ENCODE data around the gene SAMD14.

Gene SAMD14

GRCh38 chr17:50147841-50148225, 17.9 kb upstream of the SAMD14 start:
- no peak for DNase-seq

- DNase-seq: no peak
Measured at GRCh38 chr17:50146927-50147665, 17.1 kb upstream of the SAMD14 start.

GRCh38 chr17:50146230-50146926, 16.4 kb upstream of the SAMD14 start:
- no peak for DNase-seq

DNA sequence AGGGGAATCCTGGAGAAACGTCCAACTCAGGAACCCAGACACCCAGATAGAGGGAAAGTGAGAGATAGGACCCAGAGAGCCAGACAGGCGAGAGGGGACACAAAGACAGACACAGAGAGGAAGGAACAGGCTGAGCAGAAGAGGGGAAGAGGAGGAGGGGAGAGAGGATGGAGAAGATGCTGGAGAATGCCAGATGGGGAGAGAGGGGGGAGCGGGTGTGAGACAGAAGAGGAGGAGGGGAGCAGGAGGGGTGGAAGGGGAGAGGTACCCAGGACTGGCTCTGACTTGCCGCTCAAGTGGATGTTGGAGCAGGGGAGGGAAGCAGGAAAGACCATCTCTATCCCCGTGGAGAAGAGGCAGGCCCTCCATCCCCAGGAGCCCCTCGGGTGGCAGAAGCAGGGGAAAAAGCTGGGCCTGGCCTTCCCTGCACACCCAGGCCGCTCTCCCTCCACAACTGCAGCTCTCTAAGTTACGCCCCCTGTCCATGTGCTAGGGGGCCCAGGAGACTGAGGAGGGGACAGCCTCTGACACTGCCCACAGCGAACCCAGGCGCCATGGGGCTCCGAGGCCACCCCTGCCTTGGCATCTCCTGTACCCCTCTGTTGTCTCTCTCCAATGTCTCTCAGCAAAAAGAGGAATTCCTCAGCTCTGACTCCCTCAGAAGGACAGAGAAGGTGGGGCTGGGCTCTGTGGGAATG, 15.7 kb upstream of the SAMD14 start:
- DNase-seq: no peak

GRCh38 chr17:50144845-50145531, 15.0 kb upstream of the SAMD14 start:
- DNase-seq: no peak

DNA sequence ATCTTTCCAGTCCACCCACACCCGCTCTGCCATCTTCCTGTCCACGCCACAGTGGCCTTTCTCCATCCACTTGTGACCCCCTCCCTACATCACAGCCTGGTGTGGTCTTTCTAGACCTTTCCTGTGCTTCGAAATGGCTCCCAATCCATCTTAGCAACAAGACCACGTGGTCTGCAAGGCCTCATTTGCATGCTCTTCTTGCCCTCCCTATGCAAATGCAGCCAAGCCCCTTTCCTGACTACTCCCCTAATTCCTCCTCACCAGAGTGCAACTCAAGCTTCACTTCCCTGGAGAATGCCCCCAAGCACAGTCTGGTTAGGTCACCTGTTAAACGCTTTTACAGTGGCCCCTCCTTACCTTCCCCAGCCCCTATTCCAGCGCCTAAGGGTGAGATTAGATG, 14.4 kb upstream of the SAMD14 start:
- no peak for DNase-seq

- DNase-seq: no peak
Measured at GRCh38 chr17:50143461-50144176, 13.7 kb upstream of the SAMD14 start.

- no peak for DNase-seq
Measured at GRCh38 chr17:50141745-50142110, 11.8 kb upstream of the SAMD14 start.

DNA sequence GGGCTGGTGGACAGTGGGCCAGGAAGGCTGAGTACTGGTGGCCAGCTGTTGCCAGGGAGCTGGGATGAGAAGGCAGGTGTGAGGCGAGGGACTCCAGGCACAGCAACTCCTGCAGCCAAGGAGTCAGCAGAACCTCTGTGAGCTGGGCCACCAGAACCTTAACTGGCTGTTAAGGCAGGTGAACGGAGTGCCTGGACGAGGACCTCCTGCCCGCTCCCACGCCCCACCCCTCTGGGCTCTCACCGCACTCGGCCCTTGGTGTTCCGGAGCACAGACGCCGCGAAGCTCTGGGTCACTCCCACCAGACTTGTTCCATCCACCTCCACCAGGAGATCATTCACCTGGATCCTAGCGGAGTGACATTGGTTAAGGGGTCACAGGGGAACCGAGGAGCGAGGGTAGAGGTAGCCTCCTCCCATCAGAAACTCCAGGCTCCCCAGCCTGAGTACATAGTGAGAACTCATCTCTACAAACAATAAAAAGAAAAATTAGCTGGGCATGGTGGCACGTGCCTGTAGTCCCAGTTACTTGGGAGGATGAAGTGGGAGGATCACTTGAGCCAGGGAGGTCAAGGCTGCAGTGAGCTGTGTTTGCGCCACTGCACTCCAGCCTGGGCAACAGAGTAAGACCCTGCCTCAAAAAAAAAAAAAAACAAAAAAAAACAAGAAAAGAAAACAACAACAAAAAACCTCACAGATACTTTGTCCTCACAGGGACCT, 11.2 kb upstream of the SAMD14 start:
- no peak for DNase-seq

DNA sequence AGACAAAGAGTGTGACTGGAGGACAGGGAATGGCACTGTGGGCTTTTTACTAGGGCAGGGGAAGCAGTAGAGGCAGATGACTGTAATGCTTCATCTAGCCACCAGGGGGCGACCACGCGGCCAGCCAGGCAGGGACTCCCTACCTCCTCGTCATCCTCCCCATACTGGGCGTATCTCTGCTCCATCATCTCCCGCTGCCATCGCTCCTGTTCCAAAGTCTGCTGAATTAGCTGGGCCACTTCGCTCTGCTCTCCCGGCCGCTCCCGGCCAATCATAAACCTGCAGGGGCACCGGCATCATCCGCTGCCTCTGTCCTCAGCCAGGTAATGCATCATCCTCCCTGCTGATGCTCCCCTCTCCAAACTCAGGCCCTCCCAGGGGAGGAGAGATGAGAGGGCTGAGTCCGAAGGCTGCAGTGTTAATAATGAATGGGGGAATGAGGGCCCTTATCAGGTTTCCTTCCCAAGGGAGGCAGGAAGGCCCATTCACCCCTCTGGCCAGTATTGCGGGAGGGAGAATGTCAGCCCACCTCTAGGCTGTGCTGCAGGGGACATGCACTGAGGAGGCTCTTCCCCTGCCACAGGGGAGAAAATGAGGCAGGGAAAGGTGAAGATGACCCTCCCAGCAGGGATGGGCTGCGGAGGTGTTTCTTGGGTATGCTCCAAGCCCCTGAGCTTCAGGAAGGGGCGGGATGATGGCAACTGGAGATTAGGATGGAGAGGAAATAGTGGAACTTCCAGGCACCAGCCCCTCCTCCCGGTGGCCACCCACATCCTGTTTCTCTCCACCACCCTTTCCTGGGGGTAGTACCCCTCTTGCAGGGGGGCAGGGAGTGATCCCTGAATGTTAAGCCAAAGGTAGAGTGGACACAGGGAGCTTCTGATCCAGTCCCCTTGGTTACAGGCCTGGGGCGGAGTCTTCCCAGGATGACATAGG, 10.3 kb upstream of the SAMD14 start:
- DNase-seq: peak; percentile 34 to 70

DNA sequence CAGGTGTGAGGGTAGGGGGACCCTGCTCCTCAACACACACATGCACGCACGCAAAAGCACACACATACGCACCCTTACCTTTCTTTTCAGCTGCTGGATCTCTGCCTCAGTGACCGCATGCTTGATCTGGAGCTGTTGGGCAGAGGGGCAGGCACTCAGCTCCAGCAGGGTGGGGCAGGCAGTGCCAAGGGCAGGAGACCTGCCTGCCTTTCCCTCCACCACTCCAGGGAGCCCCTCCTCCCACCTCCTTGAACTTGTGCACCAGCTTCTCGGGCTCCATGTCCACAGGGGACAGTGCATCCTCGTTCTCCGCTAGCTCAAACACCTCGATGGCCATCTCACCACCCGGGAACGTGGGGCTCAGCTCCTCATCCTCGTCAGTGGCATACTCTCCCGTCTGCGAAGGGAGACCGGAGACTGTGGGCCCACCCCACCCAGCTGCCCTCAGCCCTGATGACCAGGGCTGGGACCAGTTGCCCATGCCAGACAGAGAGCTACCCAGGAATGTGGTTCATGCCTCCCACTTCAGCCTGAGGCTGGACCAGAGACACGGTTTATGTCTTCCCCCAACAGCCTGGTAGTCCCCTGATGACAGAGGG, 9.3 kb upstream of the SAMD14 start:
- DNase-seq: no peak

GRCh38 chr17:50137042-50137441, 7.1 kb upstream of the SAMD14 start:
- no peak for DNase-seq

DNA sequence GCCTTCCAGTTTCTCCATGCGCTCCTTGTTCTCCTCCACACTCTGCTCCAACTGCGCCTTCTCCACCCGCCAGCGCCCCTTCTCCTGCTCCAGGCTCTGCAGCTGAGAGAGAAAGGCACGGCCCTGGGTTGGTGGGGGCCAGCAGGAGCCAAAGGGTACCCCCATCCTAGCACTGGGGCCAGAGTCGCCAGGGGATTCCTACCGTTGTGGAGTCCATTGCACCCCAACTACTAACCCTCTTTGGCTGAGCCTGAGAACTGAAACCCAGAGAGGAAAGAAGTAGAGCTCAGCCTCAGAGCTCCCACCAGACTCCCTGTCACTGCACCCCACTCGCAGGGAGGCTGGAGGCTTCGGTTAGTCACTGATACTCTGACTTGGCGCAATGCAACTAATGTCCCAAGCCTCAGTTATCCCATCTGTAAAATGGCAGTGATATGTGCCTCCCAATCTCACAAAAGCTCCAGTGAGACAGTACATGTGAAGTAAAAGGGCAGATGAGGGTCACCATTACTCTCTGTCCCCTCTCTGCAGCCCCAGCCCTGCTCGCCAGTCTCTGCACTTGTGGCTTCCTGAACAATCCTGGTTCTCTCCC, 6.2 kb upstream of the SAMD14 start:
- no peak for DNase-seq

GRCh38 chr17:50135316-50136095, 5.5 kb upstream of the SAMD14 start:
- DNase-seq: no peak

DNA sequence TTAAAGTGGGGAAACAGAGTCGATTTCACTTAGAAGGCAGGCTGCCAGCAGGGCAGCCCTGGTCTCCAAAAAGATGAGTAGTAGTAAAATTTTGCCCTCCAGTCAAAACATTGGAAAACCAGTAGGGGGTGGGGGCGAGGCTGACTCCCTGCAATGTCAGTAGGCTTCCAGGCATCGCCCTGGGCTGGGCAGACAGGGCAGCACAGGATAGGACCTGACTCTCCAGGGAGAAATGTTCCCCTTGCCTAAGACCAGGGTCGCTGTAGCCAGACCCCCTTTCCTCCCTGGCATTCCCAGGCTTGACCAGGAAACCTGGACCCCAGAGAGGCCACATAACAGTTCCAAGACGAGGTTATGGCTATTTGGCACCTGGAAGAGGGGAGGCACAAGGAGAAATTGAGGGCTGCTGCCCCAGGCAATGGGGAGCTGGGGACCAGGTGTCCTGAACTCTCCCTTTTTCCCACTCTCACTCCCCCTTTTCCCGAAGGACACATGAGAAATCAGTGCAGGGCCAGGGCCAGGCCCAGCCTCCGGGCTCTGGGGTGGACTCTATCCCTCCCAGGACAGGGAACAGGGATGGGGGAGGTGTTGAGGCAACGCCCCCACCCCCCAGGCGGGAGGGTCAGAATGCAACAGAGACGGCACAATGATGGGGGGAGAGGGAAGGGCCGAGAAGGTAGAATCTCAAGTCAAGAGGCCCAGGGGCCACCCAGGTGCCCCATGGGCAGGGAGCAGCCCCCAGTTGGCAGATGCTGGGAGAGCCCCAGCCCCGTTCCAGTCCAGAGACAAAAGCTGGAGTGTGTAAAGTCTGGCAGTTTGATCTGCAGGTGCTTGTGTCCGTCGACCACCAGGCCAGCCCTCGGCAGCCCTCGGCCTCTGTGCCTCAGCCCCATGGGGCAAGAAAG, 4.5 kb upstream of the SAMD14 start:
- DNase-seq: no peak

DNA sequence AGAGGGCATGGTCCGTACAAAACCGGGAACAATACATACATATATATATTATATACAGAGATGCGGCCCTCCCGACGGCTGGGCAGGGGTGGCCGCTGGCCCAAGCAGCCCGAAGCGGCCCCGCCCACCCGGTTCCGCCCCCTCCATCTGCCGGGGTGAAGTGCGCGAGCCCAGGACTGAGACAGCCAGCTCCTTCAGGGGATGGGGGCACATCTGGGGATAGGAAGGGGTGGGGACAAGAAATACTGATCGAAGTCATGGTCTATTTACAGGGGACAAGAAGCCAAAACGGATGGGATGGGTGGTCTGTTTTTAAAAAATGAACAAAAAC, 3.8 kb upstream of the SAMD14 start:
- no peak for DNase-seq

- no peak for DNase-seq
Measured at GRCh38 chr17:50133028-50133768, 3.2 kb upstream of the SAMD14 start.

All from cerebellar nuclear complex (tissue), 1 donor.